Activated CD4-positive, alpha-beta T cell treated with anti-CD3 and anti-CD28 coated beads for 48 hours (primary cell): ENCODE measurements around the gene RAB11FIP5.

Experiments used
- DNase-seq: peaks from one replicate; pipeline ENCODE4 v3.0.0-alpha.2; 2020

Gene RAB11FIP5

DNA sequence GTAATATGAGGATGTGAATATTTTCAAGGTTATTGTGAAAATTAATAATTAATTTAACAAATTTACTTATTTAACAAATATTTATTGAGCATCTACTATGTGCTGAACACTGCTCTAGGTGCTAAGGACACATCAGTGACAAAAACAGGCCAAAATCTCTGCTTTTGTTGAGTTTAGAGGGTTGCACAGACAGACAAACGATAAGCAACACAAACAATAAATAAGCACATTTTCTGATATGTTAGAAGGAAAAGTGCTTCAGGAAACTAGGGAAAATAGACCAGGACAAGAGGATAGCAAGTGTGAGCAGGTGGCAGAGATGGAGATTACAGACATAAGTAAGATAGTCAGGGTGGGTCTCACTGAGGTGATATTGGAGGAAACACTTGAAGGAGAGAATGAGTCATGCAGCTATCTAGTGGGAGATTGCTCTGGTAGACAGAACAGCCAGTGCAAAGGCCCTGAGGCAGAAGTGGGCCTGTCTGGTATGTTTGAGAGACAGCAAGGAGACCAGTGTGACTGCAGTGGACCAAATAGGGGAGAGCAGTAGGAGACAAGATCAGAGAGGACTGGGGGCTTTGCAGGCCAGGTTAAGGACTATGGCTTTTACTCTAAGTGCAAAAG is 79.5 kb downstream of the RAB11FIP5 start:
- DNase-seq, result no peak

DNA sequence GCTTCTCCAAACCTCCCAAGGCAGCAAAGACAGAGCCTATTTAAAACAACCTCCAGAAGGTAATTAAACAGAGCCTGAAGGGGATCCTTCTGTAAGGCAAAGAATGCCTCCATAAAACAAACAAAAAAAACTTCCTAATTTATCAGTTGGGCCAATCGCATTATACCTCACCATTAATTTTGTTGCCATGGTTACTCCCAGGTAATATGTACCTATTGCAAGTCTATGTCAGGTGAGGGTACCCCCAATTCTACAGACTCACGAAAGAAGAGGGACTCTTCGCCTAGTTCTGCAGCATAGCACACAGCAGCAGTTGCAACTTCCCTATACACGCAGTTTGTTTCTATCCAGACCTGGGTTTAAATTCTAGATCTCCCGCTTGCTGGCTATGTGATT is 80.0 kb downstream of the RAB11FIP5 start:
- no peak for DNase-seq

DNA sequence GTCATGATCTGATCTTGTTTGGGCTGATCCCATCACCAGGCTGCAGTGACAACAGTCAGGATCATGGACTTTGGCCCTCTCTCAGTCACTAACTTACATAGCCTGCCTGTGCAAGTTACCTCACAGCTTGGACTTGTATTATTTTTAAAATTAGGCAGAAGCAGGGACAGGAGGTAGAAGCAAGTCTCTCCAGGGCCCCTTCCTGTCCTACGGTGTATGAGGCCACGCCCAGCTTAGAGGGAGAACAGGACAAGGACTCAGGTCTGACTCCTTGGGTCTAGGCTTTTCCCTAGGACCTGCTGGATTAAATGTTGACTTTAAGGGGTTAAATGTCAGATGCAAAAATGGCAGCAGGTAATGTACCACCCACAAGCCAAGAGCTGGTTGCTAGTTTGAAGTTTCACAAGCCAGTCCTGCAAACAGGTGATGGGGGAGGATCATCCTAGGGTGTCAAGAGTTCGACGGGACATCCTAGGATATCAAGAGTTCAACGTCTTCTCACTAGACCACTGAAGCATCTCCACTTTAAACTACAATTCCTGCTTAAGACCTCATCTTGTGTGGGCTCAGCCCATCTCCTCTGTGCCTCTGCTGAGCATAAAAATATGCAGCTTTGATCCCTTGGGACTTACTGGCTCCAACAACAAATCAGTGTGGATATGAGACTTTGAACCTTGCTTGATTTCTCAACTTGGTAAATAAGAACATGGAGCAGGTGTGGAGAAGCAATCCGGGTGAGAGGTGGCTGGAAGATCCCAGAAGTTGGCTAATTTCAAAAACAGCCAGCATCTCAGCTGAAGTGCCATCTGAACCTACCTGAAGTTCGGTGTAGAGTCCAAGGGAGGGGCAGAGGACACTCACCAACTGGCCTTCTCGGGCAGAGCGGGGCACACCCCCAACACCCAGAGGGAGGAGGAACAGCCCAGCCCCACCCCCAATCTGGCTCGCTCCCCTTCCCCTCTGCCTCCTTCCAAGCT is 80.7 kb downstream of the RAB11FIP5 start:
- no peak for DNase-seq

DNA sequence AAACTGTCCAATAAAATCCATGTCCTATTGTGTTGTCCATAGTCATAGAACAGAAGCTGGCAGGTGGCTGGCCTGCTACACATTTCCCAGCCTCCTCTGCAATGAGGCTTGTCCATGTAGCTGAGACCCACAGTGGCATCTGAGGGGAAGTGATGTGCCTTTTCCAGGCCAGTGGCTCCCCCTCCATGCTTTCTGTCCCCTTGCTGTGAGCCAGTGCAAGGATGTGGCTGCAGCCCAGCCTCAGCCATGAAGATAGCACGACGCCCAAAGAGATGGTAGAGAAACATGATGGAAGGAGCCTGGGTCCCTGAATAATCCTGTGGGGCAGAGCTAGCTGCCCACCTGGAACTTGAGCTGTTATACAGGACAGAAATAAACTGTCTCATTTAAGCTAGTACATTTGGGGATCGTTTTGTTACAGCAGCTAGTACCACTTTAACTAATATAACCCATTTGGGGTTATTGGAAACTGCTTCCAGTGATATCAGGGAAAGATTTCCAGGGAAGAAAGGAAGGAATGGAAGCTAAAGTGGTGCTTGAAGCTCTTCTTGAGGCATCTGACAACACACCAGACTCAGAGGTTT is 81.6 kb downstream of the RAB11FIP5 start:
- no peak for DNase-seq

DNA sequence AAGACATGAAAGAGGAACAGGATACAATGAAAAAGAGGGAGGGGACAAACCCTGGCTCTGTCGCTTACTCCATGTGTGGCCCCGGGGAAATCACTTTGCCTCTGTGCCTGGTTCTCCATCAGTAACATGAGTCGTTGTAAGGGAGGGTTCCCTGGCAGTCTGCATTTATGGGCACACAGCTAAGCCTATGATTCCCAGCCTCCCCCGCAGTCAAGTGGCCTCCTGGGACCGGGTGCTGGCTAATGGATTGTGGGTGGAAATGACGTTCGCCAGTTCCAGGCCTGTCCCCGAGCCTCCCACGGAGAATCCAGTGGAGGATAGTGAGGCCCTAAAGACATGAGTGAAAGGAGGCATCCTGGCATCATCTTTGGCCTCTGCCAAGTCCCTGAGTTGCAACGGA is 83.9 kb downstream of the RAB11FIP5 start:
- no peak for DNase-seq

DNA sequence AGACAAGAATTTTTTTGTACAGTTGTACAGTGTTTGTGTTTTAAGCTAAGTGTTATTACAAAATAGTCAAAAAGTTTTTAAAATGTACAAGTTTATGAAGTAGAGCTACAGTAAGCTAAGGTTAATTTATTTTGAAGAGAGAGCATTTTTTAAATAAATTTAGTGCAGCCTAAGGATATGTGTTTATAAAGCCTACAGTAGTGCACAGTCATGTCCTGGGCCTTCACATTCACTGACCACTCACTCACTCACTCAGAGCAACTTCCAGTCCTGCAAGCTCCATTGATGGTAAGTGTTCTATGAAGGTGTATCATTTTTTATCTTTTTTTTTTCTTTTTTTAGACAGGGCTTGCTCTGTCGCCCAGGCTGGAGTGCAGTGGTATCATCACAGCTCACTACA is 85.4 kb downstream of the RAB11FIP5 start:
- DNase-seq, result no peak

DNA sequence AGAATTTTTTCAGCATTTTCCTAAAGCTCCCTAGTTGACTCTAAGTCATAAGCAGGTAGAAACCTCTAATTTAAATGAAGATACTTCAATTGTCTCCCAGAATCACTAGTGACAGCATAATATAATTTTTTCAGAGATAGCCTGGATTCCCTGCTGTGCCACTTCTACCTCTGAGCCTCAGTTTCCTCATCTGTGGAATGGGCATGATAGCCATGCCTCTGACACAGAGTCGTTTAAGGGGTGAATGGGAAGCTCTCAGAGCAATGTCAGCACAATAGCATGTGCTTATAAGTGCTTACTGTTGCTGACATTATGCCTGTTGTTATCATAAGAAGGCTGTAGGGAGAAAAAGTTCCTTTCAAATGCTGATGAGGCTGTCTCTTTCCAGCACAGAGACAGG is 89.3 kb downstream of the RAB11FIP5 start:
- no peak for DNase-seq
